Natural killer cell (primary cell): ENCODE results near the gene COPZ2. TPM values are rescaled to one million over a fixed set of nuclear protein-coding genes. Genes with fewer than 3 reads are reported as not detected.
"Not testable (repeated sequence)": the region's sequence is repeated elsewhere in the genome, so short reads cannot be mapped to it uniquely, and the experiment has no call there.

Experiments used
- ATAC-seq, 3 donors: fragments of 150-1000 bp in 2 of 3; fragments of 200-7000 bp in 1 of 3; cut with Tn5 transposase; 1 replicate in 1 of 3; 2 replicates in 2 of 3; pipeline ENCODE4 v1.10.0; 2021; ENCODE audit warnings: mild to moderate bottlenecking in 2 of 3, moderate library complexity in 2 of 3
- DNase-seq, 2 donors: peaks; one replicate each; pipeline versions ENCODE4 v3.0.0 to v3.0.0-alpha.2; 2013 to 2021; ENCODE audit warnings: mixed read lengths in 1 of 2
- H3K27ac ChIP-seq: one replicate; pipeline ENCODE4 v1.5.1; 2013; ENCODE audit warnings: mild to moderate bottlenecking, low read length
- H3K27me3 ChIP-seq: one replicate; pipeline ENCODE4 v1.6.1; 2013; ENCODE audit warnings: low read length; ENCODE audit not compliant: control insufficient read depth, insufficient read depth
- H3K36me3 ChIP-seq: one replicate; pipeline ENCODE4 v1.6.1; 2013; ENCODE audit warnings: low read length; ENCODE audit not compliant: control insufficient read depth, insufficient read depth
- H3K4me1 ChIP-seq: one replicate; pipeline ENCODE4 v1.6.1; 2013; ENCODE audit warnings: low read length; ENCODE audit not compliant: control insufficient read depth, insufficient read depth
- H3K4me3 ChIP-seq: one replicate; pipeline ENCODE4 v1.5.1; 2013; ENCODE audit warnings: low read length
- H3K9me3 ChIP-seq: one replicate; pipeline ENCODE4 v1.6.1; 2013; ENCODE audit warnings: low read length; ENCODE audit not compliant: control insufficient read depth, insufficient read depth
- H3K27ac Mint-ChIP-seq, 2 donors: one replicate each; pipeline ENCODE4 v1.8.0; 2022; ENCODE audit warnings: mild to moderate bottlenecking in 2 of 2, mixed read lengths in 2 of 2, moderate library complexity in 1 of 2
- H3K27me3 Mint-ChIP-seq, 2 donors: one replicate each; pipeline ENCODE4 v1.8.0; 2022; ENCODE audit warnings: low read depth in 2 of 2, mixed read lengths in 2 of 2
- H3K36me3 Mint-ChIP-seq: one replicate; pipeline ENCODE4 v1.8.0; 2022; ENCODE audit warnings: mixed read lengths
- H3K4me1 Mint-ChIP-seq, 2 donors: one replicate each; pipeline ENCODE4 v1.8.0; 2022; ENCODE audit warnings: mixed read lengths in 2 of 2
- H3K4me3 Mint-ChIP-seq: one replicate; pipeline ENCODE4 v1.8.0; 2022; ENCODE audit warnings: mild to moderate bottlenecking, moderate library complexity, mixed read lengths
- H3K9me3 Mint-ChIP-seq, 2 donors: one replicate each; pipeline ENCODE4 v1.8.0; 2022; ENCODE audit warnings: mixed read lengths in 2 of 2
- CTCF ChIP-seq: fragments of 200-600 bp; IDR thresholded peaks from one replicate; pipeline ENCODE4 v1.8.0; 2022; ENCODE audit warnings: antibody characterized with exemption
- WGBS: methylation state at CpG from one replicate; pipeline ENCODE4 v1.1.7; 2013; ENCODE audit warnings: missing lambda C conversion rate; ENCODE audit not compliant: insufficient coverage; 5-methylcytosine and 5-hydroxymethylcytosine counted together
- intact Hi-C: fragments of 100-400 bp; cut with micrococcal nuclease; formaldehyde crosslinking; loops from one replicate; pipeline ENCODE4 v1.14.2; 2022
- total RNA-seq, 4 donors: library from RNA; stranded (reverse); fragments of 120-200 nt in 1 of 4; gene quantifications; one replicate each; pipeline versions ENCODE4 v1.2.3 to v1.2.4, GENCODE V29; 2013 to 2022

Gene COPZ2
- total RNA-seq, 3 donors from 2014 or later (not counting 1 experiment from before 2014, with no cell fraction given) = 15.9 to 19.1 (median 16.5) TPM

- Histone ChIP-seq H3K4me3 (no peak overlapping the region), H3K4me1 (no peaks in the 10 kb centered on the region), H3K27ac (no peak overlapping the region), H3K27me3 (no peaks in the 10 kb centered on the region), H3K9me3 (no peaks in the 10 kb centered on the region), H3K36me3 (peaks cover 30% of the 10 kb centered on the region)
- ATAC-seq = peak; percentile 78 to 92 (median 86)
- intact Hi-C loops = loop anchor here (1.0 to 10.0 kb wide), 3 partner anchors 37 to 130 kb away; partner anchors contain the start of genes COPZ2 and PNPO
- Mint-ChIP-seq H3K27ac (no peak overlapping the region), H3K4me3 (no peak overlapping the region), H3K9me3 (no peaks in the 10 kb centered on the region), H3K36me3 (no peaks in the 10 kb centered on the region), H3K4me1 (no peaks in the 10 kb centered on the region), H3K27me3 (no peaks in the 10 kb centered on the region)
- 96% methylated on average over 6 of the region's 7 CpGs for WGBS
- DNase-seq = peak; percentile 57 to 86
- TF ChIP-seq CTCF = peak; percentile 82
Measured at GRCh38 chr17:48074322-48075081, 36.9 kb upstream of the COPZ2 start.

- H3K36me3 Mint-ChIP-seq, H3K27ac Mint-ChIP-seq, H3K9me3 ChIP-seq, H3K9me3 Mint-ChIP-seq, ATAC-seq, H3K27ac ChIP-seq, DNase-seq, H3K4me1 ChIP-seq, H3K4me3 Mint-ChIP-seq, H3K4me3 ChIP-seq, H3K4me1 Mint-ChIP-seq, H3K27me3 Mint-ChIP-seq, H3K27me3 ChIP-seq: not testable (repeated sequence)
- intact Hi-C loops = loop anchor here (1.0 to 10.0 kb wide), 3 partner anchors 36 to 129 kb away; partner anchors contain the start of genes COPZ2 and PNPO
- peaks cover 30% of the 10 kb centered on the region for H3K36me3 ChIP-seq
- 95% methylated on average over 5 of the region's 5 CpGs for WGBS
Measured at GRCh38 chr17:48073566-48074094, 36.0 kb upstream of the COPZ2 start.

- intact Hi-C loops = loop anchor here (10.0 kb wide), 1 partner anchor 128 kb away; the partner anchor contains the start of gene PNPO
- ATAC-seq = not testable (repeated sequence)
Measured at GRCh38 chr17:48072811-48073210, 35.2 kb upstream of the COPZ2 start.

GRCh38 chr17:48071654-48072053 is 34.1 kb upstream of the COPZ2 start:
- intact Hi-C loops = loop anchor here (10.0 kb wide), 1 partner anchor 127 kb away; the partner anchor contains the start of gene PNPO
- Histone ChIP-seq H3K36me3 (peaks cover 32% of the 10 kb centered on the region), H3K27ac (no peak overlapping the region), H3K4me3 (no peak overlapping the region), H3K4me1 (no peaks in the 10 kb centered on the region), H3K9me3 (no peaks in the 10 kb centered on the region), H3K27me3 (no peaks in the 10 kb centered on the region)
- H3K27me3 Mint-ChIP-seq = no peaks in the 10 kb centered on the region
- H3K27ac Mint-ChIP-seq = no peak overlapping the region
- no peaks in the 10 kb centered on the region for H3K36me3 Mint-ChIP-seq
- H3K9me3 Mint-ChIP-seq = no peaks in the 10 kb centered on the region
- no peak overlapping the region for H3K4me3 Mint-ChIP-seq
- ATAC-seq = no peak
- no peak for DNase-seq
- H3K4me1 Mint-ChIP-seq = no peaks in the 10 kb centered on the region
- TF ChIP-seq CTCF = no peak
- 81% methylated on average over 2 of the region's 2 CpGs for WGBS

More at GRCh38 chr17:48072811-48073210, 35.2 kb upstream of the COPZ2 start:
- not testable (repeated sequence) for H3K27me3 Mint-ChIP-seq, H3K27ac ChIP-seq, H3K27ac Mint-ChIP-seq, H3K9me3 ChIP-seq, H3K4me3 ChIP-seq, H3K27me3 ChIP-seq, H3K4me1 ChIP-seq, H3K36me3 Mint-ChIP-seq, H3K4me1 Mint-ChIP-seq, DNase-seq, H3K9me3 Mint-ChIP-seq, H3K4me3 Mint-ChIP-seq
- peaks cover 31% of the 10 kb centered on the region for H3K36me3 ChIP-seq
- 96% methylated on average over 9 of the region's 9 CpGs for WGBS
